MCF 10A (cell line): Measurements from ENCODE around the gene CSNK2A1. TPM values are rescaled to one million over a fixed set of nuclear protein-coding genes. Genes with fewer than 3 reads are reported as not detected.

ENCODE experiments used
- BruUV-seq: library from RNA; stranded (reverse); fragments of 400-500 nt; replicated peaks from 2 replicates; lab custom pipeline; 2021; lab: Mats Ljungman, UMichigan
- CTCF ChIA-PET: fragments of 300-600 bp; sonication (Branson Sonifier 250); formaldehyde crosslinking; extraction: SDS; loops from one replicate; lab custom pipeline; 2021; ENCODE audit warnings: antibody characterized with exemption, inconsistent platforms; lab: Yijun Ruan, JAX
- POLR2A ChIA-PET: fragments of 300-600, 350-650 bp; sonication (Branson Sonifier 250); formaldehyde crosslinking; extraction: SDS; loops from one replicate; lab custom pipeline; 2020; ENCODE audit warnings: antibody characterized with exemption, inconsistent platforms; lab: Yijun Ruan, JAX
- DNase-seq: peaks from one replicate; pipeline ENCODE4 v3.0.0-alpha.2; 2018; ENCODE audit not compliant: unreplicated experiment
- H3K27ac Mint-ChIP-seq: one replicate; pipeline ENCODE4 v1.8.0; 2022; ENCODE audit warnings: mild to moderate bottlenecking, low read depth, mixed read lengths; ENCODE audit not compliant: unreplicated experiment
- H3K27me3 Mint-ChIP-seq: one replicate; pipeline ENCODE4 v1.8.0; 2022; ENCODE audit warnings: mixed read lengths; ENCODE audit not compliant: insufficient read depth, unreplicated experiment
- H3K36me3 Mint-ChIP-seq: one replicate; pipeline ENCODE4 v1.8.0; 2022; ENCODE audit warnings: mild to moderate bottlenecking, moderate library complexity, mixed read lengths; ENCODE audit not compliant: insufficient read depth, unreplicated experiment
- H3K4me1 Mint-ChIP-seq: one replicate; pipeline ENCODE4 v1.8.0; 2022; ENCODE audit warnings: mixed read lengths; ENCODE audit not compliant: insufficient read depth, unreplicated experiment
- H3K4me3 Mint-ChIP-seq: one replicate; pipeline ENCODE4 v1.8.0; 2022; ENCODE audit warnings: mild to moderate bottlenecking, moderate library complexity, mixed read lengths; ENCODE audit not compliant: unreplicated experiment
- H3K9me3 Mint-ChIP-seq: one replicate; pipeline ENCODE4 v1.8.0; 2022; ENCODE audit warnings: mixed read lengths; ENCODE audit not compliant: unreplicated experiment
- intact Hi-C: fragments of 100-400 bp; cut with micrococcal nuclease; formaldehyde crosslinking; loops from 2 replicates; pipeline ENCODE4 v1.14.1; 2022
- total RNA-seq: library from RNA; stranded (reverse); gene quantifications from 2 replicates; pipeline ENCODE4 v1.2.3, GENCODE V29; 2022
- TF ChIP-seq, protein P1 (sequence below): fragments of 200-600 bp; IDR thresholded peaks from one replicate; pipeline ENCODE4 v1.8.0; 2022; ENCODE audit warnings: antibody characterized with exemption, mild to moderate bottlenecking; ENCODE audit not compliant: unreplicated experiment

CSNK2A1 gene
- total RNA-seq, 1 experiment from 2014 or later: 271 TPM

GRCh38 chr20:443223-443775 lies 100.3 kb downstream of the CSNK2A1 start:
- TF ChIP-seq, protein P1, sequence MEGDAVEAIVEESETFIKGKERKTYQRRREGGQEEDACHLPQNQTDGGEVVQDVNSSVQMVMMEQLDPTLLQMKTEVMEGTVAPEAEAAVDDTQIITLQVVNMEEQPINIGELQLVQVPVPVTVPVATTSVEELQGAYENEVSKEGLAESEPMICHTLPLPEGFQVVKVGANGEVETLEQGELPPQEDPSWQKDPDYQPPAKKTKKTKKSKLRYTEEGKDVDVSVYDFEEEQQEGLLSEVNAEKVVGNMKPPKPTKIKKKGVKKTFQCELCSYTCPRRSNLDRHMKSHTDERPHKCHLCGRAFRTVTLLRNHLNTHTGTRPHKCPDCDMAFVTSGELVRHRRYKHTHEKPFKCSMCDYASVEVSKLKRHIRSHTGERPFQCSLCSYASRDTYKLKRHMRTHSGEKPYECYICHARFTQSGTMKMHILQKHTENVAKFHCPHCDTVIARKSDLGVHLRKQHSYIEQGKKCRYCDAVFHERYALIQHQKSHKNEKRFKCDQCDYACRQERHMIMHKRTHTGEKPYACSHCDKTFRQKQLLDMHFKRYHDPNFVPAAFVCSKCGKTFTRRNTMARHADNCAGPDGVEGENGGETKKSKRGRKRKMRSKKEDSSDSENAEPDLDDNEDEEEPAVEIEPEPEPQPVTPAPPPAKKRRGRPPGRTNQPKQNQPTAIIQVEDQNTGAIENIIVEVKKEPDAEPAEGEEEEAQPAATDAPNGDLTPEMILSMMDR: no peak

GRCh38 chr20:440636-441035 lies 103.0 kb downstream of the CSNK2A1 start:
- BruUV-seq: no TSS peak
- POLR2A ChIA-PET: interaction anchor here (0.5 kb wide), 1 partner anchor 329 kb away, joined by 4 read pairs; no protein-coding TSS in a partner anchor
- Mint-ChIP-seq H3K27me3 (no peaks in the 10 kb centered on the region), H3K36me3 (peaks cover 97% of the 10 kb centered on the region), H3K4me3 (no peak overlapping the region), H3K27ac (no peak overlapping the region), H3K4me1 (peaks cover 11% of the 10 kb centered on the region), H3K9me3 (no peaks in the 10 kb centered on the region)
- CTCF ChIA-PET: no interaction called here
- DNase-seq: no peak
- intact Hi-C loops: no loop called here
- TF ChIP-seq, protein P1: no peak

More at GRCh38 chr20:443223-443775, 100.3 kb downstream of the CSNK2A1 start:
- Mint-ChIP-seq H3K4me3 (no peak overlapping the region), H3K4me1 (peaks cover 11% of the 10 kb centered on the region), H3K27ac (no peak overlapping the region), H3K36me3 (peaks cover 93% of the 10 kb centered on the region), H3K27me3 (no peaks in the 10 kb centered on the region), H3K9me3 (no peaks in the 10 kb centered on the region)
- DNase-seq: no peak
- BruUV-seq: no TSS peak
- ChIA-PET CTCF (interaction anchor here (0.7 to 2.7 kb wide), 4 partner anchors 11 to 90 kb away, joined by 3 to 15 read pairs (median 6); no protein-coding TSS in a partner anchor), POLR2A (interaction anchor here (2.2 to 8.3 kb wide), 2 partner anchors 11 to 18 kb away, joined by 10 to 44 read pairs; partner anchors contain the start of gene TBC1D20)
- intact Hi-C loops: no loop called here

GRCh38 chr20:440148-440547 lies 103.4 kb downstream of the CSNK2A1 start:
- no peaks in the 10 kb centered on the region for H3K27me3 Mint-ChIP-seq
- peaks cover 97% of the 10 kb centered on the region for H3K36me3 Mint-ChIP-seq
- BruUV-seq: no TSS peak

More at GRCh38 chr20:440148-440547, 103.4 kb downstream of the CSNK2A1 start:
- intact Hi-C loops: no loop called here
- ChIA-PET POLR2A (interaction anchor here (0.5 kb wide), 1 partner anchor 330 kb away, joined by 4 read pairs; no protein-coding TSS in a partner anchor), CTCF (interaction anchor here (0.7 kb wide), 1 partner anchor 18 kb away, joined by 4 read pairs; no protein-coding TSS in a partner anchor)
- peaks cover 7% of the 10 kb centered on the region for H3K4me1 Mint-ChIP-seq
- no peak overlapping the region for H3K27ac Mint-ChIP-seq
- no peak for DNase-seq
- H3K9me3 Mint-ChIP-seq: no peaks in the 10 kb centered on the region
- H3K4me3 Mint-ChIP-seq: no peak overlapping the region
- TF ChIP-seq, protein P1: no peak
